HUES48 (cell line): ENCODE results near the gene KRTAP9-3.
"Not testable (repeated sequence)": the region's sequence is repeated elsewhere in the genome, so short reads cannot be mapped to it uniquely, and the experiment has no call there.

ENCODE experiments used
- H3K27ac ChIP-seq: one replicate; pipeline ENCODE4 v1.7.0; 2013; ENCODE audit warnings: low read depth, low read length, inconsistent platforms
- H3K27me3 ChIP-seq: 2 replicates; pipeline ENCODE4 v1.6.1; 2013; ENCODE audit warnings: mild to moderate bottlenecking, low read length; ENCODE audit not compliant: control insufficient read depth, insufficient read depth
- H3K36me3 ChIP-seq: 2 replicates; pipeline ENCODE4 v1.6.1; 2013; ENCODE audit warnings: low read length; ENCODE audit not compliant: control insufficient read depth, insufficient read depth
- H3K4me1 ChIP-seq: 2 replicates; pipeline ENCODE4 v1.6.1; 2013; ENCODE audit warnings: mild to moderate bottlenecking, low read length; ENCODE audit not compliant: control insufficient read depth, insufficient read depth
- H3K4me3 ChIP-seq: 2 replicates; pipeline ENCODE4 v1.5.1; 2013; ENCODE audit warnings: mild to moderate bottlenecking, low read depth, low read length
- H3K9ac ChIP-seq: 2 replicates; pipeline ENCODE4 v1.6.1; 2013; ENCODE audit warnings: mild to moderate bottlenecking, low read depth, low read length, moderate library complexity
- H3K9me3 ChIP-seq: 2 replicates; pipeline ENCODE4 v1.6.1; 2013; ENCODE audit warnings: low read length; ENCODE audit not compliant: control insufficient read depth, insufficient read depth

KRTAP9-3 gene

GRCh38 chr17:41215681-41216080 lies 16.6 kb upstream of the KRTAP9-3 start:
- H3K9ac ChIP-seq: no peak overlapping the region
- H3K9me3 ChIP-seq: no peaks in the 10 kb centered on the region
- no peaks in the 10 kb centered on the region for H3K4me1 ChIP-seq
- H3K27me3 ChIP-seq: no peaks in the 10 kb centered on the region
- H3K4me3 ChIP-seq: no peak overlapping the region
- no peak overlapping the region for H3K27ac ChIP-seq
- no peaks in the 10 kb centered on the region for H3K36me3 ChIP-seq

- H3K36me3 ChIP-seq: no peaks in the 10 kb centered on the region
Observed at GRCh38 chr17:41223821-41224220, 8.4 kb upstream of the KRTAP9-3 start.

GRCh38 chr17:41226051-41226450 lies 6.2 kb upstream of the KRTAP9-3 start:
- no peak overlapping the region for H3K9ac ChIP-seq
- no peak overlapping the region for H3K27ac ChIP-seq
- no peak overlapping the region for H3K4me3 ChIP-seq
- H3K9me3 ChIP-seq: no peaks in the 10 kb centered on the region
- no peaks in the 10 kb centered on the region for H3K36me3 ChIP-seq
- H3K27me3 ChIP-seq: no peaks in the 10 kb centered on the region
- H3K4me1 ChIP-seq: no peaks in the 10 kb centered on the region

More at GRCh38 chr17:41223821-41224220, 8.4 kb upstream of the KRTAP9-3 start:
- Histone ChIP-seq H3K9me3 (no peaks in the 10 kb centered on the region), H3K4me1 (no peaks in the 10 kb centered on the region), H3K9ac (no peak overlapping the region), H3K27me3 (no peaks in the 10 kb centered on the region), H3K27ac (no peak overlapping the region), H3K4me3 (no peak overlapping the region)

GRCh38 chr17:41226598-41227095 lies 5.6 kb upstream of the KRTAP9-3 start, which contains the start of gene KRTAP9-2:
Gene KRTAP9-2 (plus strand): TSS chr17:41226648. CDS start chr17:41226655, 7 bp downstream.
- H3K9ac ChIP-seq, H3K36me3 ChIP-seq, H3K27ac ChIP-seq, H3K4me3 ChIP-seq, H3K4me1 ChIP-seq, H3K27me3 ChIP-seq, H3K9me3 ChIP-seq: not testable (repeated sequence)

- H3K4me3 ChIP-seq: no peak overlapping the region
- H3K9me3 ChIP-seq: no peaks in the 10 kb centered on the region
- no peaks in the 10 kb centered on the region for H3K36me3 ChIP-seq
- no peak overlapping the region for H3K27ac ChIP-seq
- no peaks in the 10 kb centered on the region for H3K4me1 ChIP-seq
- no peaks in the 10 kb centered on the region for H3K27me3 ChIP-seq
- H3K9ac ChIP-seq: no peak overlapping the region
Observed at GRCh38 chr17:41230094-41230493, 2.2 kb upstream of the KRTAP9-3 start.

- no peaks in the 10 kb centered on the region for H3K4me1 ChIP-seq
- no peaks in the 10 kb centered on the region for H3K36me3 ChIP-seq
- H3K4me3 ChIP-seq: no peak overlapping the region
- H3K27me3 ChIP-seq: no peaks in the 10 kb centered on the region
- H3K9ac ChIP-seq: no peak overlapping the region
- H3K9me3 ChIP-seq: no peaks in the 10 kb centered on the region
- H3K27ac ChIP-seq: no peak overlapping the region
Observed at GRCh38 chr17:41231731-41232130, 518 bp upstream of the KRTAP9-3 start.

- H3K27ac ChIP-seq, H3K36me3 ChIP-seq, H3K4me3 ChIP-seq, H3K9ac ChIP-seq, H3K27me3 ChIP-seq, H3K4me1 ChIP-seq: not testable (repeated sequence)
- peaks cover 12% of the 10 kb centered on the region for H3K9me3 ChIP-seq
Observed at GRCh38 chr17:41237116-41237515, 4.9 kb downstream of the KRTAP9-3 start.

GRCh38 chr17:41237949-41238437 lies 5.7 kb downstream of the KRTAP9-3 start, which contains the start of gene KRTAP9-8:
Gene KRTAP9-8 (plus strand): TSS chr17:41237999. CDS start chr17:41238052, 53 bp downstream.
- H3K4me1 ChIP-seq, H3K4me3 ChIP-seq, H3K27me3 ChIP-seq, H3K27ac ChIP-seq, H3K36me3 ChIP-seq, H3K9ac ChIP-seq: not testable (repeated sequence)
- peaks cover 12% of the 10 kb centered on the region for H3K9me3 ChIP-seq

- H3K27ac ChIP-seq, H3K36me3 ChIP-seq, H3K4me3 ChIP-seq, H3K4me1 ChIP-seq, H3K27me3 ChIP-seq, H3K9ac ChIP-seq, H3K9me3 ChIP-seq: not testable (repeated sequence)
Observed at GRCh38 chr17:41246995-41247787, 14.9 kb downstream of the KRTAP9-3 start.

GRCh38 chr17:41249637-41250240 lies 17.5 kb downstream of the KRTAP9-3 start, which contains the start of gene KRTAP9-4:
Gene KRTAP9-4 (plus strand): TSS chr17:41249687. CDS start chr17:41249721, 34 bp downstream.
- H3K4me1 ChIP-seq, H3K27me3 ChIP-seq, H3K9me3 ChIP-seq, H3K27ac ChIP-seq, H3K9ac ChIP-seq, H3K36me3 ChIP-seq, H3K4me3 ChIP-seq: not testable (repeated sequence)

- no peak overlapping the region for H3K27ac ChIP-seq
- no peaks in the 10 kb centered on the region for H3K4me1 ChIP-seq
- H3K9me3 ChIP-seq: no peaks in the 10 kb centered on the region
- H3K9ac ChIP-seq: no peak overlapping the region
- no peaks in the 10 kb centered on the region for H3K36me3 ChIP-seq
- H3K27me3 ChIP-seq: no peaks in the 10 kb centered on the region
- no peak overlapping the region for H3K4me3 ChIP-seq
Observed at GRCh38 chr17:41251261-41251660, 19.0 kb downstream of the KRTAP9-3 start.
